Measurements from ENCODE around the gene KLHL35.

KLHL35 gene

DNA sequence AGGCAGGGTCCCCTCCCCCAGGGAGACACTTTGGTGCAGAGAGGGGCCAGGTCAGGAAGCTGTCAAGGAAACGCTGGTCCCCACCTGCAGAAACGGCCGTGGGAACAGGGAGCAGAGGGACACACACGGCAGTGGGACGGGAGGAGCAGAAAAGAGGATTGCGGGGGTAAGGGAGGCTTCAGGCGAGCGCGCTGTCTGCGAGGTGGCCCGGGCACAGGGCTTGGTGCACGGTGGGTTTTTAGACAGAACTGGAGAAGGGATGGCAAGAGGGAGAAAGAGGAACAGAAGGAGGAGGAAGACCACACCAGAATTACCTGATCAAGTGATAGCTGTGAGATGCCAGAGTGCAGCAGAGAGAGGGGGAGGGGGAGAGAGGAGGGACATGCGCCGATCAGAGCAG lies 6.0 kb upstream of the KLHL35 start:
- no peak for TF ChIP-seq ZFX (IDR thresholded peaks at IDR 0.05; ENCODE audit: borderline replicate concordance)
- TF ChIP-seq, protein P1, sequence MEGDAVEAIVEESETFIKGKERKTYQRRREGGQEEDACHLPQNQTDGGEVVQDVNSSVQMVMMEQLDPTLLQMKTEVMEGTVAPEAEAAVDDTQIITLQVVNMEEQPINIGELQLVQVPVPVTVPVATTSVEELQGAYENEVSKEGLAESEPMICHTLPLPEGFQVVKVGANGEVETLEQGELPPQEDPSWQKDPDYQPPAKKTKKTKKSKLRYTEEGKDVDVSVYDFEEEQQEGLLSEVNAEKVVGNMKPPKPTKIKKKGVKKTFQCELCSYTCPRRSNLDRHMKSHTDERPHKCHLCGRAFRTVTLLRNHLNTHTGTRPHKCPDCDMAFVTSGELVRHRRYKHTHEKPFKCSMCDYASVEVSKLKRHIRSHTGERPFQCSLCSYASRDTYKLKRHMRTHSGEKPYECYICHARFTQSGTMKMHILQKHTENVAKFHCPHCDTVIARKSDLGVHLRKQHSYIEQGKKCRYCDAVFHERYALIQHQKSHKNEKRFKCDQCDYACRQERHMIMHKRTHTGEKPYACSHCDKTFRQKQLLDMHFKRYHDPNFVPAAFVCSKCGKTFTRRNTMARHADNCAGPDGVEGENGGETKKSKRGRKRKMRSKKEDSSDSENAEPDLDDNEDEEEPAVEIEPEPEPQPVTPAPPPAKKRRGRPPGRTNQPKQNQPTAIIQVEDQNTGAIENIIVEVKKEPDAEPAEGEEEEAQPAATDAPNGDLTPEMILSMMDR (IDR thresholded peaks at IDR 0.05) = no peak
- H3K27ac ChIP-seq = no peak overlapping the region

DNA sequence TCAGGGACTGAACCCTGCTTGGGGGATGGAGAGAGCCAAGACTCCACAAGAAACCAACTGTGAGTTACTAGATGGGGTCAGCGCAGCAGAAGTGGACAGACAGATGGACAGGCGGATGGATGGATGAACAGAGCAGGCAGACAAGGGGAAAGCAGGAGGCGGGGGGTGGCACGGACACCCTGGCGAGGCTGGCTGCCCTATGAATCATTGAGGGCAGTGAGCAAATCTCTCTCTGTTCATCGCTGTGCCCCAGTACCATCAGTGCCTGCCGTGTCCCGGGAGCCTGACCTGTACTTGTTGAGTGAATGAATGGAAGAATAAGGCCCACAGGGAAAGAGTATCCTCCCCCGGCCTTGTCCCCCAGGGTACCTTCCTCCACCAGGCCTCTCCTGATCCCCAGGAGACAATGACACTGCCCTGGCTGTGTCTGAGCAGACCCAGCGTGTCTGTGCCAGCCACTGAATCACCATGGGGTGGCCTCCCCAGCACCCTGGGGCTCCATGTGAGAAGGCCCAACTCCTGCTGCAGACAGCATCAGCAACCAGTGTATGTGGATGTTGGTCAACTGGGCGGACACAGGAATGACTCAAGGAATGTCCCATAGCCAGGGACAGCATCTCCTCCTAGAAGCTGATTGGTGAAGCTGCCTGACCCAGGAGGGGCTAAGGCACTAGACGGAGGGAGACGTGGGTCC lies 5.1 kb upstream of the KLHL35 start:
- no peak overlapping the region for H3K27ac ChIP-seq
- TF ChIP-seq, protein P1 (IDR thresholded peaks at IDR 0.05) = no peak
- no peak for TF ChIP-seq ZFX (IDR thresholded peaks at IDR 0.05; ENCODE audit: borderline replicate concordance)

DNA sequence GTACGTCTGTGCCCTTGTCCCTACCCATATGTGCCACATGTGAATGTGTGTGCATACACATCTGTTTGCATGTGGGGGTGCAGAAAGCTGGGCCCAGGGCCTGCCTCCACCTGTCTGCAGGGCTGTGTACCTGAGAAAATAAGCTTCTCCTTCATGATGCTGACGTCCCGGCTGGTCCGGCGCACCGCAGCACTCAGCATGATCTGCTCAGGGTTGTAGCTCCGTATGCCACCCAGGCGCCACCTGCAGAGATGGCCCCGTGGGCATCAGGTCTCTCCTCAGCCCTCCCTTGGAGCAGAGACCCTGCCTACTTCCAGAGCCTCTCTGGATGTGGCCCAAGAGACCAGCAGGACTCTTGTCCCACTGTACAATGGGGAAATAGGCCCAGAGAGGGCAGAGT lies 3.8 kb upstream of the KLHL35 start:
- no peak overlapping the region for H3K27ac ChIP-seq
- no peak for TF ChIP-seq ZFX (IDR thresholded peaks at IDR 0.05; ENCODE audit: borderline replicate concordance)

DNA sequence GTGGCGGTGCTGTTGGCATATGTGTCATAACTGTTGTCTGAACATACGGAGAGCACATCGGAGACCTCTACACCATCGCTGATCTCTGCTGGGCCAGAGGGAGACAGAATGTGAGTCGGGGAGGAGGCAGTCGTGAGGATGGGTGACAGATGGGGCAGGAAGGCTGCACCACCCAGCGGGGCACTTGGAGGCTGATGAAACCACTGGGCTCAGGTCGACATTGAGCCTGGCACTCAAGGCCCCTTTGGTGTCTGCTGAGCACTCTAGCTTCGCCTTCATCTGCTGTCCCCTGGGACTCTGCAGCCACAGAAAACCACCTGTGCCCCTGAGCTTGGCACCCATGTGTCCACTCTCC lies 2.5 kb upstream of the KLHL35 start:
- TF ChIP-seq ZFX (IDR thresholded peaks at IDR 0.05; ENCODE audit: borderline replicate concordance) = no peak
- TF ChIP-seq, protein P1 (IDR thresholded peaks at IDR 0.05) = no peak
- H3K27ac ChIP-seq = no peak overlapping the region

DNA sequence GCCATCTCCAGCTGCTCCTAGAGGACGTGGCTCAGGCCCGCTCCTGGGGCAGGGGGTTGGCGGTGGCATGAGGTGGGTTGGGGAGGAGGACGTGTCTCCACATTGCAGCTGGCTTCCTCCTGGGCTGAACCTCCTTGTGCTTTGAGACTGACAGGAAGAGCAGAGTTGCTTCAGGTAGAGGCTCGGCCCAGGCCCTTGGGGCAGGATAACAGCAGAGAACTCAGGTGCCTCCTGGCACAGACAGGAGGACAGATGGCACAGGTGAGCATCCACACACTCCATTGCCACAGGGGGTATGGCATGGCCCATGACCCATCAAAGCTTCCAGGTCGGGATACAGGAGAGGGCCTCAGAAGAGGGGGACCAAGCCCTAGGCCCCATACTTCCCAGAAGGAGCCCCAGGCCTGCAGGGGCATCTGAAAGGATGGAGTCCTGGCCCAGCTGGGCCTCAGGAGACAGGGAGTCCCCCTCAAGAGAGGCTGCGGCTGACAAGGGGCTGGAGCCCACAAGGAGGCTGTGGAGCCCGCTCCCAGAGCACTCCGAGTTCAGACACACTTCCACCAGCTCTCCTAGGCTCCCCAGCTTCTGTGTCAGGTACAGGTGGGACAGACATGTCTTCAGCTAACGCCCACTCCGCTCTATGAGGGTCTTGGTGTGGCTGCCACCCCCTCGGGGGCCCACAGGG lies 2.0 kb upstream of the KLHL35 start:
- TF ChIP-seq, protein P1 (IDR thresholded peaks at IDR 0.05) = no peak
- TF ChIP-seq ZFX (IDR thresholded peaks at IDR 0.05; ENCODE audit: borderline replicate concordance) = no peak

DNA sequence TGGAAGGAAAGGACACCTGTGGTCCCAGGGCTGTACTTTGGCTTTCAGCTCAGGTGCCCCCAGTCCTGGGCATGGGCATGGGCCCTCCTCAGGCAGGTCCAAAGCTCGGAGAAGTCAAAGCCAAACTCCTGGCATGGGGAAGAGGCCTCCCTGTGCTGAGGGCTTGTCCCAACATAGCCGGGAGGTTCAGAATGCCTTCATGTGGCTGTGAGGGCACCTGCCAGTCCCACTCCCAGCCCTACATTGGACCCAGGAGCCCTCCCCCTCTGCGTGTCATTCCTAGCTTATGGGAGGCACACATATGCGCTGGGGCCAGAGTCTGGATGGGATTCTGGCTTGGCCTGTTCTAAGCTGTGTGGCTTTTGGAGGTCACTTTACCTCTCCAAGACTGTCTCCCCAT lies 1.0 kb upstream of the KLHL35 start:
- TF ChIP-seq ZFX (IDR thresholded peaks at IDR 0.05; ENCODE audit: borderline replicate concordance) = no peak
- TF ChIP-seq, protein P1 (IDR thresholded peaks at IDR 0.05) = no peak
- H3K27ac ChIP-seq = no peak overlapping the region

More for the DNA sequence above, 2.0 kb upstream of the KLHL35 start:
- no peak overlapping the region for H3K27ac ChIP-seq

DNA sequence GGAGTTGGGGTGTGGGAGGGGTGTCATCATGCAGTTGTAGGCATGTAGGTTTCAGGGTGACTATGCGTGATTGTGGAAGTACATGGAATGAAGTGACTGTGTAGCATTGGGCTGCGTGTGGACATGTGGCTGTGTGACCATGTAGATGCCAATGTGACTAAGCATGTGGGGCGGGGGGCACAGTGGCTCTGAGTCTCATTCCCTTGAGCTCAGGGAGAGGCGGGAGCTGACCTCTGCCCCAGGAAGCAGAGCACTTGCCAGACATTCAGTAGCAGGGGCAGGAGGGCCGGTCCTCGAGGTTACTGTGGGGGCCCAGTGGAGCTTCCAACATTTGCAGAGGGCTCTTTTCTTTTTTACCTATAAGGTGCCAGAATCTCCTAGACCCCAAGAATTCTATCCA lies 440 bp upstream of the KLHL35 start:
- H3K27ac ChIP-seq = no peak overlapping the region
- TF ChIP-seq, protein P1 (IDR thresholded peaks at IDR 0.05) = no peak
- no peak for TF ChIP-seq ZFX (IDR thresholded peaks at IDR 0.05; ENCODE audit: borderline replicate concordance)
